SK-N-SH (cell line): ENCODE measurements around the gene CPNE4. TPM values are rescaled to one million over a fixed set of nuclear protein-coding genes. Genes with fewer than 3 reads are reported as not detected.

Experiments used
- CTCF ChIA-PET: fragments of 300-600, 350-600 bp; formaldehyde crosslinking; extraction: SDS; loops from one replicate; lab custom pipeline; 2021; lab: Yijun Ruan, JAX
- POLR2A ChIA-PET: fragments of 350-600 bp; sonication (Branson Sonifier 250); formaldehyde crosslinking; extraction: SDS; loops from one replicate; lab custom pipeline; 2020; ENCODE audit warnings: antibody characterized with exemption, inconsistent platforms; lab: Yijun Ruan, JAX
- DNase-seq: peaks from one replicate; pipeline ENCODE4 v3.0.0; 2012
- H2AFZ ChIP-seq: fragments of 200-600 bp; sonication (generic); 2 replicates; pipeline ENCODE4 v1.8.1; 2016; ENCODE audit warnings: antibody characterized with exemption, mild to moderate bottlenecking, low read depth
- H3F3A ChIP-seq: fragments of 200-600 bp; sonication (generic); replicated peaks from 2 replicates; pipeline ENCODE3; 2016; ENCODE audit warnings: antibody characterized with exemption, mild to moderate bottlenecking; ENCODE audit not compliant: insufficient read depth
- H3K27ac ChIP-seq, 2 experiments: fragments of 200-500 bp in 1 of 2; fragments of 200-600 bp in 1 of 2; sonication (Bioruptor generic) in 1 of 2; sonication (generic), shearing (Covaris generic) in 1 of 2; 2 replicates each; pipeline versions ENCODE4 v1.5.1 to v1.6.1; 2014 to 2016; ENCODE audit warnings: low read depth in 2 of 2, inconsistent platforms in 1 of 2, low read length in 1 of 2, mild to moderate bottlenecking in 1 of 2, mixed read lengths in 1 of 2
- H3K27me3 ChIP-seq: fragments of 200-600 bp; sonication (generic), shearing (Covaris generic); 2 replicates; pipeline ENCODE4 v1.6.1; 2016; ENCODE audit warnings: mixed run types; ENCODE audit not compliant: insufficient read depth
- H3K36me3 ChIP-seq, 2 experiments: fragments of 200-500 bp in 1 of 2; fragments of 200-600 bp in 1 of 2; sonication (Bioruptor generic) in 1 of 2; sonication (generic) in 1 of 2; replicated peaks in 1 of 2; 2 replicates each; pipeline versions ENCODE3 to v1.5.1; 2014 to 2016; ENCODE audit warnings: low read length in 1 of 2, mild to moderate bottlenecking in 1 of 2; ENCODE audit not compliant: insufficient read depth in 2 of 2, control insufficient read depth in 1 of 2
- H3K4me1 ChIP-seq, 2 experiments: fragments of 200-500 bp in 1 of 2; fragments of 200-600 bp in 1 of 2; sonication (Bioruptor generic) in 1 of 2; sonication (generic), shearing (Covaris generic) in 1 of 2; 2 replicates each; pipeline versions ENCODE4 v1.5.1 to v1.6.1; 2014 to 2016; ENCODE audit warnings: low read depth in 1 of 2, low read length in 1 of 2, mixed run types in 1 of 2; ENCODE audit not compliant: insufficient read depth in 2 of 2, control insufficient read depth in 1 of 2
- H3K4me2 ChIP-seq: fragments of 200-600 bp; sonication (generic), shearing (Covaris generic); 2 replicates; pipeline ENCODE4 v1.6.1; 2017; ENCODE audit warnings: mixed run types
- H3K4me3 ChIP-seq, 2 experiments: fragments of 200-500 bp in 1 of 2; fragments of 200-600 bp in 1 of 2; sonication (Bioruptor generic) in 1 of 2; sonication (generic), shearing (Covaris generic) in 1 of 2; 2 replicates each; pipeline versions ENCODE4 v1.5.1 to v1.8.1; 2014 to 2016; ENCODE audit warnings: low read depth in 2 of 2, inconsistent platforms in 1 of 2, low read length in 1 of 2, mild to moderate bottlenecking in 1 of 2, mixed read lengths in 1 of 2, moderate library complexity in 1 of 2
- H3K79me2 ChIP-seq: fragments of 200-600 bp; sonication (generic); 2 replicates; pipeline ENCODE4 v1.8.1; 2017; ENCODE audit warnings: mild to moderate bottlenecking; ENCODE audit not compliant: insufficient read depth
- H3K9ac ChIP-seq: fragments of 200-600 bp; sonication (generic); 2 replicates; pipeline ENCODE4 v1.6.1; 2017; ENCODE audit warnings: mixed run types
- H3K9me2 ChIP-seq: fragments of 200-600 bp; sonication (generic); 2 replicates; pipeline ENCODE4 v1.6.1; 2017; ENCODE audit warnings: mixed run types
- H3K9me3 ChIP-seq: fragments of 200-600 bp; sonication (generic); 2 replicates; pipeline ENCODE4 v1.6.1; 2017; ENCODE audit warnings: mixed run types, mild to moderate bottlenecking, moderate library complexity
- H4K20me1 ChIP-seq: fragments of 200-600 bp; sonication (generic); 2 replicates; pipeline ENCODE4 v1.6.1; 2017; ENCODE audit warnings: mild to moderate bottlenecking, mixed run types; ENCODE audit not compliant: insufficient read depth
- CHD2 ChIP-seq: fragments of 150-350 bp; IDR thresholded peaks from 2 replicates; pipeline ENCODE4 v1.6.1; 2018; ENCODE audit warnings: low read length; ENCODE audit not compliant: partially characterized antibody
- ELF1 ChIP-seq: IDR thresholded peaks from 2 replicates; pipeline ENCODE4 v1.4.0; 2012
- EZH2phosphoT487 ChIP-seq: fragments of 200-600 bp; sonication (generic); IDR thresholded peaks from 2 replicates; pipeline ENCODE4 v1.6.1; 2017; ENCODE audit warnings: low read depth, mixed run types, mild to moderate bottlenecking, antibody characterized with exemption, moderate library complexity, borderline replicate concordance
- FOSL2 ChIP-seq: IDR thresholded peaks from 2 replicates; pipeline ENCODE4 v1.4.0; 2012; ENCODE audit warnings: low read depth, mild to moderate bottlenecking, moderate library complexity, borderline replicate concordance
- FOXJ3 ChIP-seq: sonication (generic); formaldehyde crosslinking; IDR thresholded peaks from 2 replicates; pipeline ENCODE4 v1.5.1; 2020; ENCODE audit warnings: mild to moderate bottlenecking, missing genetic modification reagents
- FOXM1 ChIP-seq: IDR thresholded peaks from 2 replicates; pipeline ENCODE4 v1.4.0; 2012; ENCODE audit warnings: low read depth, mild to moderate bottlenecking
- GATA2 ChIP-seq: sonication (generic); formaldehyde crosslinking; IDR thresholded peaks from 2 replicates; pipeline ENCODE4 v1.5.0; 2020; ENCODE audit warnings: mild to moderate bottlenecking, missing genetic modification reagents
- MEF2A ChIP-seq: IDR thresholded peaks from 2 replicates; pipeline ENCODE4 v1.4.0; 2012; ENCODE audit warnings: low read depth, borderline replicate concordance
- MXI1 ChIP-seq: IDR thresholded peaks from 2 replicates; pipeline ENCODE4 v1.6.1; 2012; ENCODE audit warnings: mild to moderate bottlenecking, low read depth, low read length, improper control_type of control experiment
- NRF1 ChIP-seq: IDR thresholded peaks from 2 replicates; pipeline ENCODE4 v1.6.1; 2012; ENCODE audit warnings: low read depth, mild to moderate bottlenecking, low read length
- RAD21 ChIP-seq: IDR thresholded peaks from 2 replicates; pipeline ENCODE4 v1.6.1; 2012; ENCODE audit warnings: mild to moderate bottlenecking, low read length
- RCOR1 ChIP-seq: fragments of 150-350 bp; IDR thresholded peaks from 2 replicates; pipeline ENCODE4 v1.6.1; 2017; ENCODE audit warnings: antibody characterized with exemption, low read length
- RFX5 ChIP-seq: IDR thresholded peaks from 2 replicates; pipeline ENCODE4 v1.6.1; 2012; ENCODE audit warnings: mild to moderate bottlenecking, improper control_type of control experiment, low read length
- SIN3A ChIP-seq: IDR thresholded peaks from 2 replicates; pipeline ENCODE4 v1.6.1; 2012; ENCODE audit warnings: low read depth, mild to moderate bottlenecking, low read length, moderate library complexity, borderline replicate concordance
- SMC3 ChIP-seq: IDR thresholded peaks from 2 replicates; pipeline ENCODE4 v1.6.1; 2012; ENCODE audit warnings: low read depth, low read length, improper control_type of control experiment
- TEAD4 ChIP-seq: IDR thresholded peaks from 2 replicates; pipeline ENCODE4 v1.4.0; 2012; ENCODE audit warnings: mild to moderate bottlenecking, borderline replicate concordance; ENCODE audit not compliant: insufficient read depth
- WGBS: methylation state at CpG from one replicate; pipeline ENCODE4 v1.1.6; 2017; ENCODE audit warnings: low lambda C conversion rate; 5-methylcytosine and 5-hydroxymethylcytosine counted together
- polyA plus RNA-seq, 3 experiments: library from polyadenylated mRNA; depleted of rRNA; stranded (reverse); fragments of >200 nt; gene quantifications; 2 replicates each; pipeline ENCODE4 v1.2.3, GENCODE V29; 2012
- TF ChIP-seq, protein P1 (sequence below): IDR thresholded peaks from 2 replicates; pipeline ENCODE4 v1.4.0; 2012; ENCODE audit warnings: low read depth, borderline replicate concordance
- TF ChIP-seq, protein P2 (sequence below): IDR thresholded peaks from 2 replicates; pipeline ENCODE4 v1.4.0; 2012; ENCODE audit warnings: low read depth
- TF ChIP-seq, protein P3 (sequence below): IDR thresholded peaks from 2 replicates; pipeline ENCODE4; 2012
- TF ChIP-seq, protein P4 (sequence below): fragments of 200-600 bp; sonication (generic); IDR thresholded peaks from 2 replicates; pipeline ENCODE4 v1.6.1; 2017; ENCODE audit warnings: antibody characterized with exemption, mild to moderate bottlenecking, moderate library complexity

The CPNE4 gene
- polyA plus RNA-seq, 1 of the 3 experiments (the other 2 are of a cell fraction) = not detected

GRCh38 chr3:131717493-131717892 lies 317.3 kb downstream of the CPNE4 start (continued):
- TF ChIP-seq, protein P1, sequence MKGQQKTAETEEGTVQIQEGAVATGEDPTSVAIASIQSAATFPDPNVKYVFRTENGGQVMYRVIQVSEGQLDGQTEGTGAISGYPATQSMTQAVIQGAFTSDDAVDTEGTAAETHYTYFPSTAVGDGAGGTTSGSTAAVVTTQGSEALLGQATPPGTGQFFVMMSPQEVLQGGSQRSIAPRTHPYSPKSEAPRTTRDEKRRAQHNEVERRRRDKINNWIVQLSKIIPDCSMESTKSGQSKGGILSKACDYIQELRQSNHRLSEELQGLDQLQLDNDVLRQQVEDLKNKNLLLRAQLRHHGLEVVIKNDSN = no peak

DNA sequence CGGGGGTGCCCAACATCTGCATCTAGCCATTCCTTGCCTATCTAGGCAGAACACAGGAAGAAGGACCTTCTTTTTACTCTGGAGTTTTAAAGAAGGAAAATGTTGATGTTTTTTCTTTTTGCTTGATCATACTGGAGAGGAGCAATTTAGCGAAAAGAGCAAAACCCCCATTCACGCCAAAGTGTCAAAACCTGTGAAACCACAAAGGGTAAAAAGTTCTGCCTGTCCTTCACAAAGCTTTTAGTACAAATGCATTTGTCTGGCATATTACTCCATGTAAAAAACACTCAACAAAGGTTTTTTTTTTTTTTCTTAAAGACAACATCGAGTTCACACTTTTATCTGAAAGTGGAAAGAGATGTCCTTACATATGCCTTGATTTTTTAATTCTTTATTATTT lies 317.9 kb downstream of the CPNE4 start:
- no peak for TF ChIP-seq FOSL2
- TF ChIP-seq FOXJ3 (CRISPR knock-in tag) = no peak
- TF ChIP-seq TEAD4 = no peak
- TF ChIP-seq SIN3A = no peak
- TF ChIP-seq MXI1 = no peak
- no peak for TF ChIP-seq SMC3
- no peak for TF ChIP-seq EZH2phosphoT487
- no peak for TF ChIP-seq MEF2A
- TF ChIP-seq, protein P2, sequence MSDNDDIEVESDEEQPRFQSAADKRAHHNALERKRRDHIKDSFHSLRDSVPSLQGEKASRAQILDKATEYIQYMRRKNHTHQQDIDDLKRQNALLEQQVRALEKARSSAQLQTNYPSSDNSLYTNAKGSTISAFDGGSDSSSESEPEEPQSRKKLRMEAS = no peak
- no peak for TF ChIP-seq RFX5
- TF ChIP-seq, protein P3, sequence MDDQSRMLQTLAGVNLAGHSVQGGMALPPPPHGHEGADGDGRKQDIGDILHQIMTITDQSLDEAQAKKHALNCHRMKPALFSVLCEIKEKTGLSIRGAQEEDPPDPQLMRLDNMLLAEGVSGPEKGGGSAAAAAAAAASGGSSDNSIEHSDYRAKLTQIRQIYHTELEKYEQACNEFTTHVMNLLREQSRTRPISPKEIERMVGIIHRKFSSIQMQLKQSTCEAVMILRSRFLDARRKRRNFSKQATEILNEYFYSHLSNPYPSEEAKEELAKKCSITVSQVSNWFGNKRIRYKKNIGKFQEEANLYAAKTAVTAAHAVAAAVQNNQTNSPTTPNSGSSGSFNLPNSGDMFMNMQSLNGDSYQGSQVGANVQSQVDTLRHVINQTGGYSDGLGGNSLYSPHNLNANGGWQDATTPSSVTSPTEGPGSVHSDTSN = no peak
- Histone ChIP-seq H3K9me2 (no peaks in the 10 kb centered on the region), H3K79me2 (no peaks in the 10 kb centered on the region), H3K4me2 (no peak overlapping the region), H4K20me1 (no peaks in the 10 kb centered on the region), H3K27ac (no peak overlapping the region), H3K4me3 (no peak overlapping the region), H3K9me3 (no peaks in the 10 kb centered on the region), H3F3A (no peaks in the 10 kb centered on the region), H3K4me1 (peaks cover 0 to 5% of the 10 kb centered on the region in 2 experiments; a peak in 2 of 4 replicates), H2AFZ (no peak overlapping the region), H3K9ac (no peak overlapping the region), H3K36me3 (no peaks in the 10 kb centered on the region), H3K27me3 (no peaks in the 10 kb centered on the region)
- CTCF ChIA-PET = no interaction called here
- 73% methylated on average over 4 of the region's 4 CpGs for WGBS
- POLR2A ChIA-PET = no interaction called here
- no peak for DNase-seq

- Histone ChIP-seq H3K27ac (no peak overlapping the region), H3K9me2 (no peaks in the 10 kb centered on the region), H3K36me3 (no peaks in the 10 kb centered on the region)
- CTCF ChIA-PET = no interaction called here
- TF ChIP-seq, protein P3 = no peak
- TF ChIP-seq ELF1 = no peak
- TF ChIP-seq GATA2 (CRISPR knock-in tag) = no peak
- TF ChIP-seq, protein P2 = no peak
- no peak for TF ChIP-seq FOXM1
- TF ChIP-seq NRF1 = no peak
- TF ChIP-seq RAD21 = no peak
- TF ChIP-seq CHD2 = no peak
- TF ChIP-seq, protein P4, sequence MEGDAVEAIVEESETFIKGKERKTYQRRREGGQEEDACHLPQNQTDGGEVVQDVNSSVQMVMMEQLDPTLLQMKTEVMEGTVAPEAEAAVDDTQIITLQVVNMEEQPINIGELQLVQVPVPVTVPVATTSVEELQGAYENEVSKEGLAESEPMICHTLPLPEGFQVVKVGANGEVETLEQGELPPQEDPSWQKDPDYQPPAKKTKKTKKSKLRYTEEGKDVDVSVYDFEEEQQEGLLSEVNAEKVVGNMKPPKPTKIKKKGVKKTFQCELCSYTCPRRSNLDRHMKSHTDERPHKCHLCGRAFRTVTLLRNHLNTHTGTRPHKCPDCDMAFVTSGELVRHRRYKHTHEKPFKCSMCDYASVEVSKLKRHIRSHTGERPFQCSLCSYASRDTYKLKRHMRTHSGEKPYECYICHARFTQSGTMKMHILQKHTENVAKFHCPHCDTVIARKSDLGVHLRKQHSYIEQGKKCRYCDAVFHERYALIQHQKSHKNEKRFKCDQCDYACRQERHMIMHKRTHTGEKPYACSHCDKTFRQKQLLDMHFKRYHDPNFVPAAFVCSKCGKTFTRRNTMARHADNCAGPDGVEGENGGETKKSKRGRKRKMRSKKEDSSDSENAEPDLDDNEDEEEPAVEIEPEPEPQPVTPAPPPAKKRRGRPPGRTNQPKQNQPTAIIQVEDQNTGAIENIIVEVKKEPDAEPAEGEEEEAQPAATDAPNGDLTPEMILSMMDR = no peak
- no peak for TF ChIP-seq RCOR1
- TF ChIP-seq, all 33 proteins: peak for 0
- Histone ChIP-seq H3K9ac (no peak overlapping the region), H3K27me3 (no peaks in the 10 kb centered on the region), H3F3A (no peaks in the 10 kb centered on the region), H3K4me2 (no peak overlapping the region), H3K4me1 (peaks cover 0 to 5% of the 10 kb centered on the region in 2 experiments; a peak in 2 of 4 replicates), H2AFZ (no peak overlapping the region), H3K4me3 (no peak overlapping the region), H4K20me1 (no peaks in the 10 kb centered on the region), H3K9me3 (no peaks in the 10 kb centered on the region), H3K79me2 (no peaks in the 10 kb centered on the region)
- WGBS = 8% methylated on average over 1 of the region's 1 CpG
- no peak for DNase-seq
- POLR2A ChIA-PET = no interaction called here
Measured at GRCh38 chr3:131716007-131716406, 318.8 kb downstream of the CPNE4 start.
